GM12873 (cell line): ENCODE data around the gene CACNA1I.

Source experiments
- CTCF ChIP-seq: IDR thresholded peaks from 2 replicates; pipeline ENCODE4 v1.5.1; 2012; ENCODE audit warnings: low read depth, mild to moderate bottlenecking, moderate library complexity, low read length, control low read depth; ENCODE audit not compliant: insufficient read depth; ENCODE audit errors: missing control alignments

CACNA1I gene

GRCh38 chr22:39646398-39647063, 76.0 kb downstream of the CACNA1I start:
- TF ChIP-seq CTCF = no peak

- TF ChIP-seq CTCF = no peak
These were observed 77.5 kb downstream of the CACNA1I start for GRCh38 chr22:39647836-39648629.

DNA sequence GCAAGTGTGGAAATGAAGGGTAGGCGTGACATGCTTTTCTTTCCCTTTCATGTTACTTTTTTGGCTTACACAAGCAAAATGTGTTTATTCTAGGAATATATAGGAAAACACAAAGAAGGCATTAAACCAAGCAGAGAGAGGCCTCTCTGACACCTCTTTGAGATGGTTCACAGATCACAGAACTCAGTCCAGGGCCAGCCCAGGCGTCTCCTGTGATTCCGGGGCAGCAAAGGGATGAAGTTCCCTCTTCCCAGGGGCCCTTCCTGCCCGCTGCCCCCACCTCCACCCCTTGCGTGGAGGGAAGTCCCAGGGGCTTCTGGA, 78.0 kb downstream of the CACNA1I start:
- no peak for TF ChIP-seq CTCF

DNA sequence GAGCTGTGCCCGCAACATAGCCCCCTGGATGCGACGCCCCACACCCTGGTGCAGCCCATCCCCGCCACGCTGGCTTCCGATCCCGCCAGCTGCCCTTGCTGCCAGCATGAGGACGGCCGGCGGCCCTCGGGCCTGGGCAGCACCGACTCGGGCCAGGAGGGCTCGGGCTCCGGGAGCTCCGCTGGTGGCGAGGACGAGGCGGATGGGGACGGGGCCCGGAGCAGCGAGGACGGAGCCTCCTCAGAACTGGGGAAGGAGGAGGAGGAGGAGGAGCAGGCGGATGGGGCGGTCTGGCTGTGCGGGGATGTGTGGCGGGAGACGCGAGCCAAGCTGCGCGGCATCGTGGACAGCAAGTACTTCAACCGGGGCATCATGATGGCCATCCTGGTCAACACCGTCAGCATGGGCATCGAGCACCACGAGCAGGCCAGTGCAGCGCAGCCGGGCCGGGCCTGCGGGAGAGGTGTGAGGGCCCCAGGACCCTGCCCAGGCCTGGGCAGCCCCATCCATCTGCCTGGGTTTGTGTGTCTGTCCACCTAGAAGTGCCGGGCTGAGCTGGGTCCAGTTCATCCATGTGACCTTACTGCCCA, 79.0 kb downstream of the CACNA1I start:
- no peak for TF ChIP-seq CTCF

GRCh38 chr22:39651053-39651996, 80.8 kb downstream of the CACNA1I start:
- no peak for TF ChIP-seq CTCF

DNA sequence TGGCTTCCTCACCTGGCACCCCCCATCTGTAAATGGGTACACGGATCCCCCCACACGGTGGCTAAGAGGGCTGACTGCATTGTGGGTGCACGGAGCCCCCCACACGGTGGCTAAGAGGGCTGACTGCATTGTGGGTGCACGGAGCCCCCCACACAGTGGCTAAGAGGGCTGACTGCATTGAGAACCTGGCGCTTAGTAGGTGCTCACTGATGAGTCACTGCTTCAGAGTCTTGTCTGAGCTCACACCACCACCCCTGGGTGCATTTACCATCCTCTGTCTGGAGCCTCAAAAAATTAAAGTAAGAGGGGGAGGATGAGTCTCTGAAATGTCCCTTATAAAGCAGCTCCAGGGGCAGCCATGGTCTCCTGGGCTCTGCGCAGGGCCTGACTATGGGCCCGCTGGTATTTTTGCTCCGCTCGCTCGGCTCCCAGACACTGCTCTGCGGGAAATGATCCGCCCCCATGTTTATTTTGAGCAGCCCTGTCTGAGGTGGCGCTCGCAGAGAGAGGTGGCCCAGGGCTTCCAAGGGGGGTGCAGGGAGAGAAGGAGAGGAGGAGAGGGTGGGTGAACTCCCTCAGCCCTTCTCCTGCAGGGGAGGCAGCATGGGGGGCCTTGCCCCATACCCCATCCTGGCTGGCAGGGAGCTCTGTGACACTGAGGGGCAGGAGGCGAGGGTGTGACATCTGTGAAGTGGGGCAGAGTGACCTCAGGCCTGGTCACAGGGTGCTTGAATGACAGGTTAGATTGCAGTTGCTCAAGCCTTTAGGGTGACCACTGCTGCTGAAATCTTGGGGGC, 82.6 kb downstream of the CACNA1I start:
- no peak for TF ChIP-seq CTCF
